Measurements from ENCODE around the gene UGT8. TPM values are rescaled to one million over a fixed set of nuclear protein-coding genes. Genes with fewer than 3 reads are reported as not detected.

The UGT8 gene, protein sequence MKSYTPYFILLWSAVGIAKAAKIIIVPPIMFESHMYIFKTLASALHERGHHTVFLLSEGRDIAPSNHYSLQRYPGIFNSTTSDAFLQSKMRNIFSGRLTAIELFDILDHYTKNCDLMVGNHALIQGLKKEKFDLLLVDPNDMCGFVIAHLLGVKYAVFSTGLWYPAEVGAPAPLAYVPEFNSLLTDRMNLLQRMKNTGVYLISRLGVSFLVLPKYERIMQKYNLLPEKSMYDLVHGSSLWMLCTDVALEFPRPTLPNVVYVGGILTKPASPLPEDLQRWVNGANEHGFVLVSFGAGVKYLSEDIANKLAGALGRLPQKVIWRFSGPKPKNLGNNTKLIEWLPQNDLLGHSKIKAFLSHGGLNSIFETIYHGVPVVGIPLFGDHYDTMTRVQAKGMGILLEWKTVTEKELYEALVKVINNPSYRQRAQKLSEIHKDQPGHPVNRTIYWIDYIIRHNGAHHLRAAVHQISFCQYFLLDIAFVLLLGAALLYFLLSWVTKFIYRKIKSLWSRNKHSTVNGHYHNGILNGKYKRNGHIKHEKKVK
- total RNA-seq (under 1 TPM in 3 of 9 donors, not detected in 6; 0.12 to 0.29 (median 0.14) TPM), polyA plus RNA-seq (under 1 TPM in 1 of 2 donors, not detected in 1; 0.03 TPM)
- long read RNA-seq, donor 1: 0 reads
- long read RNA-seq, donor 2: 0 reads
- long read RNA-seq, donor 3: 0 reads

DNA sequence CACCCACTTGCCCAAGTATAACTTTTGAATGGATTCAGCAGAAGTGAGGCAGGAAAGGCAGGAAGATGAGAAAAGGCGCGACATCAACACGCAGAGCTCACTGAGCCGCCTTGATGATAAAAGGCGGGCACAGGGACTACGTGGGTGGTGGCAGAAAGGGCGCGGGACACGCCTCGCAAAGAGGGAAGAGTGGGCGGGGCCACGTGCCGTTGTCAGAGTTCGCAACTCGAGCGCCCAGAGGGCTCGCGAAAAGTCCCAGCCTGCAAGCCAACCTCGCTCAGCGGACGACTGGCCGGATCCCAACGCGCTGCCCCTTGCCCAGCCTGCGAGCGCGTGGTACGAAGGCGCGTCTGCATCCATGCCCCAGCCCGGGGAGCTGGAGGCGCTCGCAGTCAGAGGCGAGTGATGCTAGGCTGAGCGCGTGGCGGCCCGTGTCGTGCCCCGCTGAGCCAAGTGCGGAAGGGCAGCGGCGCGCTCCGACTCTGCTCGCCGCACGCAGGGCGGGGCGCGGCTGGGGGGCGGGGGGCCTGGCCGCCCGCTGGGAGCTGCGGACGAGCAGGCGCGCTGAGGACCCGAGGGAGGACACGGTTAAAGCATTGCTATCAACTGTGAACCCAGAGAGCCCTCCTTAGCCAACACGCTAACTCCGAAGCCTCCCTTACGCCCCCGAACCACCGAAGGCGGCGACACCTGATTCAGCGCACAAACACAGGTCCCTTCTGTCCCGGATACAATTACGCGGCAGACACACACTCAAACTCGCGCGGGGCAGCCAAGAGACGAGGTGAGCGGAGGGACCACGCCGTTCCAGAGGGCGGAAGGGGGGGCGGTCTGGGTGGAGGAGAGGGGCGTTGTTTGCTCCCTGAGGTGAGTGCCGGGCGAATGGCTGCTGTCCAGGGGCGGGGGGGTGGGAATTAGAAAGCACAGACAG, at the start of gene UGT8:
Gene UGT8, plus strand, starts transcription at position 617 of the 931 bp plus-strand sequence. CDS start 24,074 bp downstream, outside the sequence.
- Histone ChIP-seq H3K9me3 (no peaks in the 10 kb centered on the region), H3K4me3 (peak within 1 kb of the TSS; percentile 23 to 57 (median 44)), H3K4me1 (peaks cover 0 to 21% (median 5%) of the 10 kb centered on the region in 12 donors), H3K27me3 (peaks cover 3 to 67% (median 28%) of the 10 kb centered on the region in 9 donors), H3K36me3 (no peaks in the 10 kb centered on the region), H3K27ac (no peak within 1 kb of the TSS)
- DNase-seq (peak in 2 of 5 donors; percentile 25 to 72), ATAC-seq (peak in 3 of 4 donors; percentile 47 to 53 (median 49))
- WGBS, 4 donors: 1 to 2% (median 1%) methylated on average over 67 to 82 of the region's 84 CpGs
- intact Hi-C loops (cut with DNase I): no loop called here
- no peak for TF ChIP-seq POLR2A (IDR thresholded peaks at IDR 0.05)
- TF ChIP-seq, protein P1, sequence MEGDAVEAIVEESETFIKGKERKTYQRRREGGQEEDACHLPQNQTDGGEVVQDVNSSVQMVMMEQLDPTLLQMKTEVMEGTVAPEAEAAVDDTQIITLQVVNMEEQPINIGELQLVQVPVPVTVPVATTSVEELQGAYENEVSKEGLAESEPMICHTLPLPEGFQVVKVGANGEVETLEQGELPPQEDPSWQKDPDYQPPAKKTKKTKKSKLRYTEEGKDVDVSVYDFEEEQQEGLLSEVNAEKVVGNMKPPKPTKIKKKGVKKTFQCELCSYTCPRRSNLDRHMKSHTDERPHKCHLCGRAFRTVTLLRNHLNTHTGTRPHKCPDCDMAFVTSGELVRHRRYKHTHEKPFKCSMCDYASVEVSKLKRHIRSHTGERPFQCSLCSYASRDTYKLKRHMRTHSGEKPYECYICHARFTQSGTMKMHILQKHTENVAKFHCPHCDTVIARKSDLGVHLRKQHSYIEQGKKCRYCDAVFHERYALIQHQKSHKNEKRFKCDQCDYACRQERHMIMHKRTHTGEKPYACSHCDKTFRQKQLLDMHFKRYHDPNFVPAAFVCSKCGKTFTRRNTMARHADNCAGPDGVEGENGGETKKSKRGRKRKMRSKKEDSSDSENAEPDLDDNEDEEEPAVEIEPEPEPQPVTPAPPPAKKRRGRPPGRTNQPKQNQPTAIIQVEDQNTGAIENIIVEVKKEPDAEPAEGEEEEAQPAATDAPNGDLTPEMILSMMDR (IDR thresholded peaks at IDR 0.05): no peak

DNA sequence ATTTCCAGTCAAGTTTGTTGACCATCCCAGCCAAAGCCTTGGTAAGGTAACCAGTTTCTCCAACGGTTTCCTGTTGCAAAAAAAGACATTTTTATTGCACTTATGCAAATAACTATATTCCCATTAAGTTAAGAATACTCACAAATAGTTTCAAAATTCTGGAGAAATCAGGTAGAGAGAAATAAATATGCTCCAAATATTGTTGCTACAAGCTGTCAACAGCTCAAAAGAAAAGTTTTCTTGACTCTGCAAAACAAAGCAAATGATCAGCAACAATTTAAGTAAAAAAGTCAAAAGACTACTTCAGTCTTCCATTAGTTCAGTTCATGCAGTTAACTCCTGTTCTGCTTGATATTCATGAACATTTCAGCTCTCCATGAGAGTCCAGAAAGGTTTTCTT, 49.0 kb upstream of the UGT8 start:
- H3K27me3 ChIP-seq: no peaks in the 10 kb centered on the region
- ATAC-seq (no peak), DNase-seq (no peak)
- TF ChIP-seq POLR2A (IDR thresholded peaks at IDR 0.05): no peak
- TF ChIP-seq, protein P1 (IDR thresholded peaks at IDR 0.05): no peak
- H3K4me3 ChIP-seq: no peak overlapping the region
- no peaks in the 10 kb centered on the region for H3K4me1 ChIP-seq
- intact Hi-C loops (cut with DNase I): no loop called here
- H3K36me3 ChIP-seq: no peaks in the 10 kb centered on the region
- peaks cover 0 to 16% (median 0%) of the 10 kb centered on the region in 12 donors for H3K9me3 ChIP-seq
- WGBS, 4 donors: 28 to 43% (median 30%) methylated on average over 1 of the region's 1 CpG
- no peak overlapping the region for H3K27ac ChIP-seq

DNA sequence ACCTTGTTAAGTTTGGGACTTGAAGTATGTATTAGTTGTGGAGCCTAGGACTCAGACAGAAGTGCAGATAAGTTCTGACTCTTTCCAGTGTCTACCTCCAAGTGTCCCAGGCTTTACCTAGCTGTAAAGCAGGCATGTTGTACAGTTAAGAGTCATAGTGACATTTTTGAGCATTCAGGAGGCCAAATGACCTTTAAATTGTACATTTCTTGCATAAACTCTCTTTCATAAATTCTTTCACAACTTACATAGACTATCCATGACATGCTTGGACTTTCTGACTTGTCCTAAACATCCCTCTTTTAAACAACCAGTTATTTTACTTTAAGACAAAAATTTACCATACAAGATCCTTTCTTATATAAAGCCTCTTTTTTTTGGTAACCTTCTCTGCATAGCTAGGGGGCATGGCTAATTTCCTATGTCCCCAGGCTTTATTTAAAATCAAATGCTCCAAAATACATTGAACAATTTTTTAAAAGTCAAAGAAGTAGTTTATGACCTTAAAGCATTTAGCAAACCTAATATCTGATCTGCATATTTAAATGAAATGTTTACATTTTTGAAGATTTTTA, 40.1 kb upstream of the UGT8 start:
- no peak for TF ChIP-seq POLR2A (IDR thresholded peaks at IDR 0.05)
- TF ChIP-seq, protein P1 (IDR thresholded peaks at IDR 0.05): no peak
- H3K27ac ChIP-seq: no peak overlapping the region
- no peaks in the 10 kb centered on the region for H3K27me3 ChIP-seq
- ATAC-seq (no peak), DNase-seq (no peak)
- intact Hi-C loops (cut with DNase I): no loop called here
- H3K4me1 ChIP-seq: no peaks in the 10 kb centered on the region
- H3K9me3 ChIP-seq: peaks cover 0 to 21% (median 8%) of the 10 kb centered on the region in 12 donors
- H3K36me3 ChIP-seq: no peaks in the 10 kb centered on the region
- no peak overlapping the region for H3K4me3 ChIP-seq

All from heart left ventricle (tissue), 16 donors.